ENCODE measurements around the gene PIM1.
"Not testable (repeated sequence)": the region's sequence is repeated elsewhere in the genome, so short reads cannot be mapped to it uniquely, and the experiment has no call there.

The PIM1 gene

DNA sequence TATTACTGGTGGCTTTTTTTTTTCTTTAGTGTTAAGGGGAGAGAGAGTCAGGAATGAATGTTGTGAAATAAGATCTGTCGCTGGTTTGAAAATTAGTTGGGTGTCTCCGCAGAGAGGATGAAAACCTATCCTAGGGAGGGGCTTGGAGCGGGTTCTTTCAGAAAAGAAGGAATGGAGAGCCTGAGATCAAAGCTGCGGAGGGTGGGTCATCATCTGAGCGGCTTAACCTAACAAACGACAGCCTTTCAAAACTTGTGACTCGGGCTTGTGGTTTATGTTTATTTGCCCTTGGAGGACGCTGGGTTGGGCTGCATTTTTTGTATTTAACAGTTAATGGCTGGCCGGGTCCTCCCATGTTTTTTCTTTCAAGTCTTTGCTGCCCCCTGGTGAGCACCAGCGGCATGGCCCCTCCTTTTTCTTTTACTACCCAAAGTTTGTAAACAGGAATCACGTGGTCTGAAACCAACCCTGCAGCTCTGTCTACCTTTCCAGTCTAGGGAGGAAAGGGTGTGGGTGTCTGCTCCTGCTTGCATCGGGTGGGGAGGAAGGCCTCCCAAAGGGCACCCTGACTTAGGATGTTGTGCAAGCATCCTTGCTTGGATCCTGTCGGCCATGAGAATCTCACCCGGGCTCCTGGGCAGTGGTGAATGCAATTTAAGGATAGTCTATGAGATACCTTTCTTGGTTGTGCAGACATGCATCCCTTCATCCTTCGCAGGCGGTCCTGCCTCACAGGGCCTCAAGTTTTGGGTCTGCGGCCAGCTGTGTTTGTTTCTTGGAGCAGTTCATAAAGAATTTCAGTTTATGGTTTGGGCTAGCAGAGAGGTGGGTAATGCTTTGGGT, 2.2 kb downstream of the PIM1 start:
- DNase-seq: peak; percentile 85 to 95

DNA sequence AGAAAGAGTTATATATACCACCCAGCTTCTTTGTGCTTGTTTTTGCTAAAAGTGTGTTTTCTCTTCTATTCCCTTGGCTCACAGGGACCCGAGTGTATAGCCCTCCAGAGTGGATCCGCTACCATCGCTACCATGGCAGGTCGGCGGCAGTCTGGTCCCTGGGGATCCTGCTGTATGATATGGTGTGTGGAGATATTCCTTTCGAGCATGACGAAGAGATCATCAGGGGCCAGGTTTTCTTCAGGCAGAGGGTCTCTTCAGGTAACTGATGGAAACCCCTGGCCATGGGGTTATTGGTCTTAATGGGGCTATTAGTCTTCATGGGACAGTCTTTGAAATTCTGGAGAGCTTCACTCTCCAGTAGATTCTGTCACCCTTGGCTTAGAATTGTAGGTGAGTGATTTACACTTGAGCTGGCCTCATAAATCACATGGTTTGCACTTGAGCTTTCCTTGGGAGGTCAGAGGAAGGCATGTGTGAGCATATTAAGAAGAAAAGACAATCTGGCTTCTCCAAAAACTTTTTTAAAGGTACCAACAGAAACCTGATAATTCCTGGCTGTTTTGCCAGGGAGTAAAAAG, 3.0 kb downstream of the PIM1 start:
- DNase-seq: no peak

DNA sequence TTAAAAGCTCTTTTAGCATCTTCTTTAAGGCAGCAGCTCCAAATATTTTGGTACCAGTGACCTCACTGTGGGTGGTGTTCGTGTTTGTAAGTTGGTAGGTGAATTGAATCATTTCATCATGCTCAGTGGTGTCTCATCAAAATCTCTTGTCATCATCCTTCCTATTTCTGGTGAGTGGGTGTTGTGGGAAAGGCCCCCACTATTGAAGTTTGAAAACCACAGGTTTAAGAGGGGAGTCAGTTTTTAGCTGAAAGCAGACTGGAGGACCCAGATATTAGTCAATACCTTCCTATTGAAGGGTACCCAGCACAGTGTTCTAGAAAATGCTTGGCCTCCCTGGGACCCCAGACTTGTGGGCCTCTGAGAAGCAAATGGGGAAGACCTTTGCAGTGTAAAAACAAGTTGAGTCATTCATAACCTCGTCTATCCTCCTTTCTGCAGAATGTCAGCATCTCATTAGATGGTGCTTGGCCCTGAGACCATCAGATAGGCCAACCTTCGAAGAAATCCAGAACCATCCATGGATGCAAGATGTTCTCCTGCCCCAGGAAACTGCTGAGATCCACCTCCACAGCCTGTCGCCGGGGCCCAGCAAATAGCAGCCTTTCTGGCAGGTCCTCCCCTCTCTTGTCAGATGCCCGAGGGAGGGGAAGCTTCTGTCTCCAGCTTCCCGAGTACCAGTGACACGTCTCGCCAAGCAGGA, 3.7 kb downstream of the PIM1 start:
- peak; percentile 58 to 60 for DNase-seq

DNA sequence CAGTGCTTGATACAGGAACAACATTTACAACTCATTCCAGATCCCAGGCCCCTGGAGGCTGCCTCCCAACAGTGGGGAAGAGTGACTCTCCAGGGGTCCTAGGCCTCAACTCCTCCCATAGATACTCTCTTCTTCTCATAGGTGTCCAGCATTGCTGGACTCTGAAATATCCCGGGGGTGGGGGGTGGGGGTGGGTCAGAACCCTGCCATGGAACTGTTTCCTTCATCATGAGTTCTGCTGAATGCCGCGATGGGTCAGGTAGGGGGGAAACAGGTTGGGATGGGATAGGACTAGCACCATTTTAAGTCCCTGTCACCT, 4.2 kb downstream of the PIM1 start:
- DNase-seq: no peak

- no peak for DNase-seq
Observed at GRCh38 chr6:37174515-37175331, 4.8 kb downstream of the PIM1 start.

DNA sequence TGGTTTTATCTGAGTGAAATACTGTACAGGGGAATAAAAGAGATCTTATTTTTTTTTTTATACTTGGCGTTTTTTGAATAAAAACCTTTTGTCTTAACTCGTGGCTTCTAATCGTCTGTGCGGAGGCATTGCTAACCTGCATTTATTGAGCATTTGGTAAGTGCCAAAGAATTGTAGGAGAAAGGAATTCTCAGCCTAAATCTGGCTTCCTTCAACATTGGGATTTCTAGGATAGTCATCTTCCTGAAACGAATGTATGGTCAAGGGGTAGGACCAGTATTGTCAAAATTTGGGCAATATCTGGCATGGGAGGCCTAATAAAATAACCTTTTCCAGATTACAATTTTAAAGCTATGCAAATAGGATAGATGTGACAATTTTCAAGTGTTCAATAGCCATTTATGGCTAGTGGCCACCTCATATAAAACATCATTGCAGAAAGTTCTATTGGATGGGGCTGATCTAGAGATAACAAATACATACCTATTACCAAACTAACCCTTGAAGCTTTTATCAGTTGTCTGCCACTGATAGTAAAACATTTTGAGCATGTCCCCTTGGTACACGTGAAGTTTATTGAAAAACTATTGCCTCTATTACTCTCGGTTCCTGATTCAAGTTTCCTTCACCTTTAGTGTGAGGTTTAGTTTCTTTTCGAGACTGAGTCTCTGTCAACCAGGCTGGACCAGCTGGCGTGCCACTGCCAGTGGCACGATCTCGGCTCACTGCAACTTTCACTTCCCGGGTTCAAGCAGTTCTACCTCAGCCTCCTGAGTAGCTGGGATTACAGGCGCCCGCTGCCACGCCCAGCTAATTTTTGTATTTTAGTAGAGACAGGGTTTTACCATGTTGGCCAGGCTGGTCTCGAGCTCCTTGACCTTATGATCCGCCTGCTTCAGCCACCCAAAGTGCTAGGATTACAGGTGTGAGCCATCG, 5.6 kb downstream of the PIM1 start:
- DNase-seq: no peak

GRCh38 chr6:37176268-37177076, 6.5 kb downstream of the PIM1 start:
- no peak for DNase-seq

DNA sequence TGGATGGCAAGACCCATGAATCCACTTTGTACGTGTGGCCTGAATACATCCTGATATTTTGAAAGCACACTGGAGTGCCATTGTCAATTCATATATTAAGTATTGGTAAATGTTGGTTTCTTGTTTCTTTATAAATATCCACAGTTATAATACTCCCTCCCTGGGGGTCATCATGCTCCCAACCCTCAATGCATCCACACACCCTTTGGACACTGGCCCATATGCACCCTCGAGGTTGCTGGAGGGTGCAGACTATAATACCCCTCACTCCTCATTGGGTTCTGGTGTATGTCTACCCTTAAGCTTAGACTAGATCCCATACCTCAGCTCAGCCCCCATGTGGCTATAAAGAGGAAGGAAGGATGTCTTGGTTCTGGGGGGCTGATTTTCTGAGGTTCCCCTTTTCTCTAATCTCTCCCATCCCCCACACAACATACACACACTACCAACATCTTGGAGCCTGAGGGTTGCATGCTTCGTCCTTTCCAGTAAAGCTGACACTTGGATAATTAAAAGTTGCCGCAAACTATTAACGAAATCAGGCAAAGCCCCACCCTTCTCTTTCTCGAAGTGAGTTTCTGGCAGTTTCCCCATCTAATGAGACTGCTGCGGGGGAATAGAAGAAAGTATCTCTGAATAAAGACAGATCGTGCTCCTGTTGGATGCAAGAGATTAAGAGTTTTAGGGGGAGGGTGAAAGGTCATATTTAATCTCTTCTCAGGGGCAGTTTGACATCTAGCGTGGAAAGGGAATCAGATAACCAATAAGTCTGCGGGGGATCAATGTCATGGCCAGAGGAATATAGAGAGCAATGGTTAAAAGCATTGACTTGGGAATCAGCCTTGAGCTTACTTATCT, 7.4 kb downstream of the PIM1 start:
- DNase-seq: no peak

DNA sequence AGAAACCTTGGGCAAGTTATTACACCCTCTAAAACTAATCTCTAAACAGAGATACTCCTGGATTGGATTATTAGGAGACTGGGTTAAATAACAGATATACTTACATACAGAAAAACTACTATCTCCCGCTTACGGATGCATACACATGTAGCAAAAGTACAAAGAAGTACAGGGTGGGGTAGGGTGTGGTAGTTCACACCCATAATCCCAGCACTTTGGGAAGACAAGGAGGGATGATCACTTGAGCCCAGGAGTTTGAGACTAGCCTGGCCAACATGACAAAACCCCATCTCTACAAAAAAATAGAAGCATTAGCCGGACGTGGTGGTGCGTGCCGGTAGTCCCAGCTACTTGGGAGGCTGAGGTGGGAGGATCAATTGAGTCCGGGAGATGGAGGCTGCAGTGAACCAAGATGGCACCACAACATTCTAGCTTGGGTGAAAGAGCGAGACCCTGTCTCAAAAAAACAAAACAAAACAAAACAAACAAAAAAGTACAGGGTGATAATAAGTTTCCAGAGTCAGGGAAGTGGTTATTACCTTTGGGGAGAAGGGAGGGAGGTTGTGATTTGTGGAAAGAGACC, 8.1 kb downstream of the PIM1 start:
- DNase-seq: no peak

GRCh38 chr6:37180075-37180474, 10.1 kb downstream of the PIM1 start:
- DNase-seq: no peak

DNA sequence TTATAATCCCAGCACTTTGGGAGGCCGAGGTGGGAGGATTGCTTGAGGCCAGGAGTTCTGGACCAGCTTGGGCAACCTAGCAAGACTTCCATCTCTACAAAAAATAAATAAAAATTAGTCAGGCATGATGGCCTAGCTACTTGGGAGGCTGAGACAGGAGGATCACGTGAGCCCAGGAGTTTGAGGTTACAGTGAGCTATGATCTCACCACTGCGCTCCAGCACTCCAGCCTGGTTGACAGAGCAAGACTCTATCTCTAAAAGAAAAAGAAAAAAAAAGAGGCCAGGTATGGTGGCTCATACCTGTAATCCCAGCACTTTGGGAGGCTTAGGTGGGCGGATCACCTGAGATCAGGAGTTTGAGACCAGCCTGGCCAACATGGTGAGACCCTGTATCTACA, 10.7 kb downstream of the PIM1 start:
- not testable (repeated sequence) for DNase-seq

- peak; percentile 64 for DNase-seq
Observed at GRCh38 chr6:37182736-37183590, 13.0 kb downstream of the PIM1 start.

GRCh38 chr6:37185949-37186720, 16.2 kb downstream of the PIM1 start:
- not testable (repeated sequence) for DNase-seq

DNA sequence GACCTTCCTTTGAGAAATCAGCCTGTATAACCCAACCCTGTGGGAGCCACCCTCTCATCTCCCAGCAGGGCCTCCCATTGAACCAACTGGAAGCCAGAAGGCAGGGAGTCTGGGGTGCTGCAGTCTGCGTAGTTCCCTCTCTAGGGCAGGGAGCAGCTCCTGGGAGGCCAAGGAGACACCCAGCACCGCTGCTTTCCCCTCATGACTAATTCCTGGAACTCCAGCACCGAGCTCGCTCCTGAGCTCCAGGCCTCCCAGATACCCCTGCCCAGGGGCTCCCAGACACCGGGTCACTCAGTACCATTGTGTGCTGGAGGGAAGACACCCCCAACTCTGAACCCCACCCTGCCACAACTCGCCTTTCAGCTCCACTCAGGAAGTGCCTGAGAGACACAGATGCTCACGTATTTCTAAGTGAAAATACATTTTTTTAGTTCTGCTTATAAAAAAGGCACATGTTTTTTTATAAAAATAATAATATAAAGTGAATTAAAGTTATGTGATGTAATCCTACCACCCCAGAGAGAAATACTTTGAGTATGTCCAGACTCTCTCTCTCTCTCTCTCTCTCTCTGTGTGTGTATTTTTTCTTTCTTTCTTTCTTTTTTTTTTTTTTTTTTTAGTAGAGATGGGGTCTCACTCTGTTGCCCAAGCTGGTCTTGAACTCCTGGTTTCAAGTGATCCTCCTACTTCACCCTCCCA, 17.5 kb downstream of the PIM1 start:
- DNase-seq: no peak

- no peak for DNase-seq
Observed at GRCh38 chr6:37188962-37189510, 19.1 kb downstream of the PIM1 start.

DNA sequence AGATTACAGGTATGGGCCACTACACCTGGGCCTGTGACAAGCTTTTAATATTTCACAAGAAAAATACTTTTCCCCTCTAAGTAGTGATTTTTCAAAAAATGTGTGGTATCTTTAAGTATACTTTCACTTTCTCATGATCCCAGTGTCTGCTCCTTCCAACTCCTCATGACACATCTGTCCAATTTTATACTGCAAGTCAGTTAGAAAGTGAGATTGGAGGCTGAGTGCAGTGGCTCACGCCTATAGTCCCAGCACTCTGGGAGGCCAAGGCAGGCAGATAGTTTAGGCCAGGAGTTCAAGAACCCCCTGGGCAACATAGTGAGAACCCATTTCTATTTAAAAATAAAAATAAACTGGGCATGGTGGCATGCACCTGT, 20.2 kb downstream of the PIM1 start:
- DNase-seq: no peak

GRCh38 chr6:37192666-37193065, 22.7 kb downstream of the PIM1 start:
- no peak for DNase-seq

Measured in activated CD4-positive, alpha-beta T cell treated with anti-CD3 and anti-CD28 coated beads for 4 hours (primary cell).